Measurements from ENCODE around the gene MBTPS1. TPM values are rescaled to one million over a fixed set of nuclear protein-coding genes. Genes with fewer than 3 reads are reported as not detected.

The MBTPS1 gene
- total RNA-seq, 4 donors from 2014 or later = 126 to 185 (median 166) TPM

GRCh38 chr16:84005391-84005790, 111.4 kb downstream of the MBTPS1 start:
- Histone ChIP-seq H3K4me1 (no peaks in the 10 kb centered on the region), H3K36me3 (no peaks in the 10 kb centered on the region), H3K9me3 (no peaks in the 10 kb centered on the region), H3K27me3 (no peaks in the 10 kb centered on the region), H3K27ac (no peak overlapping the region), H3K4me3 (replicated peaks in 1 of 3) (no peak overlapping the region)
- intact Hi-C loops (cut with DNase I) = no loop called here
- no peak for DNase-seq
- 73 to 78% methylated on average over 2 to 5 of the region's 5 CpGs for WGBS, 2 donors
- no peak for TF ChIP-seq CTCF (IDR thresholded peaks at IDR 0.05)
- TF ChIP-seq POLR2A (IDR thresholded peaks at IDR 0.05) = no peak

GRCh38 chr16:84004442-84004841, 112.3 kb downstream of the MBTPS1 start:
- Histone ChIP-seq H3K27ac (no peak overlapping the region), H3K4me1 (no peaks in the 10 kb centered on the region), H3K36me3 (no peaks in the 10 kb centered on the region), H3K4me3 (replicated peaks in 1 of 3) (no peak overlapping the region), H3K9me3 (no peaks in the 10 kb centered on the region), H3K27me3 (no peaks in the 10 kb centered on the region)
- TF ChIP-seq POLR2A (IDR thresholded peaks at IDR 0.05) = no peak
- TF ChIP-seq CTCF (IDR thresholded peaks at IDR 0.05) = no peak
- no peak for DNase-seq
- WGBS, 2 donors = 74 to 82% methylated on average over 5 to 6 of the region's 7 CpGs
- intact Hi-C loops (cut with DNase I) = no loop called here

Small RNA genes lying within 50 kb of the gene (small RNA-seq; reads per million reads assigned to genes)
- gene RNA5SP432 = not detected

Other genes with a start within 250 kb of the MBTPS1 start
- 10 to 100 TPM in 3 of 4 donors, 1 to 10 TPM in 1; 9.9 to 22.0 (median 12.0) TPM for gene MLYCD, start 217.8 kb downstream of the MBTPS1 start, total RNA-seq
- gene OSGIN1, start 163.7 kb downstream of the MBTPS1 start, total RNA-seq = 10 to 100 TPM; 14.5 to 53.5 (median 31.9) TPM
- gene NECAB2, start 148.7 kb downstream of the MBTPS1 start, total RNA-seq = under 1 TPM in 2 of 4 donors, not detected in 2; 0.63 to 0.94 TPM
- not detected for gene SLC38A8, start 74.1 kb downstream of the MBTPS1 start, total RNA-seq
- gene HSDL1, start 28.2 kb upstream of the MBTPS1 start, total RNA-seq = 10 to 100 TPM; 37.2 to 82.9 (median 59.5) TPM
- gene DNAAF1, start 28.4 kb upstream of the MBTPS1 start, total RNA-seq = 10 to 100 TPM in 1 of 4 donors, 1 to 10 TPM in 3; 1.5 to 11.2 (median 2.8) TPM
- gene TAF1C, start 70.1 kb upstream of the MBTPS1 start, total RNA-seq = 10 to 100 TPM; 29.4 to 64.2 (median 56.3) TPM
- gene ADAD2, start 74.2 kb upstream of the MBTPS1 start, total RNA-seq = under 1 TPM; 0.24 to 0.78 (median 0.54) TPM
- not detected for gene KCNG4, start 123.1 kb upstream of the MBTPS1 start, total RNA-seq
- 1 to 10 TPM in 3 of 4 donors, not detected in 1; 1.3 to 2.1 (median 1.6) TPM for gene WFDC1, start 177.9 kb upstream of the MBTPS1 start, total RNA-seq

Data from thyroid gland (tissue), 4 donors.